Body of pancreas (tissue), 4 donors: ENCODE data around the gene RAB40C. TPM values are rescaled to one million over a fixed set of nuclear protein-coding genes. Genes with fewer than 3 reads are reported as not detected.
"Not testable (repeated sequence)": the region's sequence is repeated elsewhere in the genome, so short reads cannot be mapped to it uniquely, and the experiment has no call there.

Source experiments
- ATAC-seq: fragments of 150-250 bp; one replicate; pipeline ENCODE4 v1.9.1; 2016
- DNase-seq, 4 donors: peaks; one replicate each; pipeline ENCODE4 v3.0.0-alpha.2; 2019
- H3K27ac ChIP-seq, 4 donors: fragments of 200-600 bp; sonication (generic); 1 replicate in 3 of 4; 2 replicates in 1 of 4; pipeline versions ENCODE4 v1.5.1 to v1.6.1; 2016 to 2019; ENCODE audit warnings: mild to moderate bottlenecking in 1 of 4, mixed read lengths in 1 of 4, moderate library complexity in 1 of 4
- H3K27me3 ChIP-seq, 2 donors: fragments of 200-600 bp; sonication (generic); one replicate each; pipeline ENCODE4 v1.6.0; 2016; ENCODE audit warnings: mild to moderate bottlenecking in 1 of 2
- H3K36me3 ChIP-seq, 2 donors: fragments of 200-600 bp; sonication (generic); replicated peaks in 1 of 2; 2 replicates each; pipeline ENCODE4 v1.5.1; 2016; ENCODE audit warnings: low read depth in 2 of 2; ENCODE audit not compliant: insufficient read depth in 1 of 2
- H3K4me1 ChIP-seq: fragments of 200-600 bp; sonication (generic); one replicate; pipeline ENCODE4 v1.6.0; 2016
- H3K4me3 ChIP-seq, 2 donors: fragments of 200-600 bp; sonication (generic); 1 replicate in 1 of 2; 2 replicates in 1 of 2; pipeline ENCODE4 v1.5.1; 2016 to 2019
- H3K9me3 ChIP-seq, 3 donors: fragments of 200-600 bp; sonication (generic); 1 replicate in 2 of 3; 2 replicates in 1 of 3; pipeline ENCODE4 v1.5.1; 2016
- CTCF ChIP-seq, 7 experiments: fragments of 450-650 bp in 4 of 7; fragments of 200-600 bp in 3 of 7; sonication (generic) in 3 of 7; IDR thresholded peaks; one replicate each; pipeline ENCODE4 v1.5.1; 2016 to 2019; ENCODE audit warnings: antibody characterized with exemption in 7 of 7
- POLR2A ChIP-seq, 3 donors: fragments of 450-650 bp; IDR thresholded peaks; one replicate each; pipeline ENCODE4 v1.6.1; 2016; ENCODE audit warnings: antibody characterized with exemption in 3 of 3, mild to moderate bottlenecking in 2 of 3
- WGBS, 2 donors: methylation state at CpG; one replicate each; pipeline ENCODE4 v1.1.5; 2017; 5-methylcytosine and 5-hydroxymethylcytosine counted together
- intact Hi-C: fragments of 100-400 bp; cut with DNase I; formaldehyde crosslinking; loops from one replicate; pipeline ENCODE4 v1.15.1; 2023
- total RNA-seq, 2 donors: library from RNA; depleted of rRNA; stranded (reverse); fragments of >200 nt; gene quantifications; one replicate each; pipeline ENCODE4 v1.1.0, GENCODE V29; 2016

Gene RAB40C
- total RNA-seq, 2 donors from 2014 or later = 37.2 to 41.0 TPM

GRCh38 chr16:595942-596735, 6.3 kb downstream of the RAB40C start:
- Histone ChIP-seq H3K4me1 (peaks cover 68% of the 10 kb centered on the region), H3K36me3 (peaks cover 0 to 4% of the 10 kb centered on the region in 2 donors), H3K27ac (peak overlapping the region; percentile 47 to 95 (median 73)), H3K4me3 (no peak overlapping the region), H3K27me3 (no peaks in the 10 kb centered on the region), H3K9me3 (no peaks in the 10 kb centered on the region)
- WGBS, 2 donors = 54 to 68% methylated on average over 26 to 34 of the region's 34 CpGs
- intact Hi-C loops = no loop called here
- DNase-seq (peak; percentile 61 to 86 (median 78)), ATAC-seq (no peak)
- TF ChIP-seq POLR2A (IDR thresholded peaks at IDR 0.05) = no peak
- TF ChIP-seq CTCF (IDR thresholded peaks at IDR 0.05) = no peak

GRCh38 chr16:596736-597060, 6.8 kb downstream of the RAB40C start:
- 45 to 62% methylated on average over 12 of the region's 12 CpGs for WGBS, 2 donors
- intact Hi-C loops = no loop called here
- DNase-seq = peak in 1 of 4 donors; percentile 32
- Histone ChIP-seq H3K9me3 (no peaks in the 10 kb centered on the region), H3K4me3 (no peak overlapping the region), H3K36me3 (peaks cover 0 to 4% of the 10 kb centered on the region in 2 donors), H3K27me3 (no peaks in the 10 kb centered on the region), H3K27ac (peak overlapping the region; percentile 19 to 95 (median 69)), H3K4me1 (peaks cover 63% of the 10 kb centered on the region)
- ATAC-seq = no peak
- no peak for TF ChIP-seq CTCF (IDR thresholded peaks at IDR 0.05)
- TF ChIP-seq POLR2A (IDR thresholded peaks at IDR 0.05) = no peak

GRCh38 chr16:597655-598054, 7.8 kb downstream of the RAB40C start:
- H3K4me3 ChIP-seq, ATAC-seq, H3K27me3 ChIP-seq, H3K27ac ChIP-seq, H3K36me3 ChIP-seq, DNase-seq, H3K9me3 ChIP-seq, intact Hi-C loops: not testable (repeated sequence)
- peaks cover 53% of the 10 kb centered on the region for H3K4me1 ChIP-seq
- 93 to 98% methylated on average over 7 of the region's 7 CpGs for whole genome bisulfite sequencing, 2 donors

- Histone ChIP-seq H3K27me3 (no peaks in the 10 kb centered on the region), H3K36me3 (peaks cover 0 to 4% of the 10 kb centered on the region in 2 donors), H3K4me3 (no peak overlapping the region), H3K27ac (no peak overlapping the region), H3K9me3 (no peaks in the 10 kb centered on the region), H3K4me1 (peaks cover 45% of the 10 kb centered on the region)
- DNase-seq = peak in 1 of 4 donors; percentile 36
- TF ChIP-seq POLR2A (IDR thresholded peaks at IDR 0.05) (no peak), CTCF (IDR thresholded peaks at IDR 0.05) (no peak)
- intact Hi-C loops = no loop called here
- ATAC-seq = no peak
- WGBS, 2 donors = 93 to 96% methylated on average over 23 to 38 of the region's 43 CpGs
Measured at GRCh38 chr16:598823-599739, 9.2 kb downstream of the RAB40C start.

- TF ChIP-seq POLR2A (IDR thresholded peaks at IDR 0.05) (no peak), CTCF (IDR thresholded peaks at IDR 0.05) (peak in 1 of 7 experiments; percentile 10)
- no peak overlapping the region for H3K27ac ChIP-seq
- intact Hi-C loops = no loop called here
- ATAC-seq (no peak), DNase-seq (no peak)
- H3K4me3 ChIP-seq = no peak overlapping the region
- 53 to 63% methylated on average over 6 to 7 of the region's 7 CpGs for WGBS, 2 donors
- no peaks in the 10 kb centered on the region for H3K27me3 ChIP-seq
- peaks cover 32% of the 10 kb centered on the region for H3K4me1 ChIP-seq
- H3K9me3 ChIP-seq = no peaks in the 10 kb centered on the region
- peaks cover 0 to 4% of the 10 kb centered on the region in 2 donors for H3K36me3 ChIP-seq
Measured at GRCh38 chr16:600781-601180, 10.9 kb downstream of the RAB40C start.
